Astrocyte (in vitro differentiated cells and primary cell): ENCODE results near the gene CHKA. TPM values are rescaled to one million over a fixed set of nuclear protein-coding genes. Genes with fewer than 3 reads are reported as not detected.

Experiments
- DNase-seq: peaks from one replicate; pipeline ENCODE4 v3.0.0-alpha.2; 2010; ENCODE audit warnings: low read depth
- FAIRE-seq: peaks from 2 replicates; lab custom pipeline; 2011; peaks lifted over from hg19 to GRCh38; lab: Jason Lieb, UNC
- H2AFZ ChIP-seq: 2 replicates; pipeline ENCODE4 v1.6.0; 2012; ENCODE audit warnings: low read depth, low read length, inconsistent platforms
- H3K27ac ChIP-seq: 2 replicates; pipeline ENCODE4 v1.5.1; 2011; ENCODE audit warnings: low read depth, low read length, inconsistent platforms
- H3K27me3 ChIP-seq: 2 replicates; pipeline ENCODE4 v1.6.0; 2011; ENCODE audit warnings: low read length, inconsistent platforms; ENCODE audit not compliant: insufficient read depth
- H3K36me3 ChIP-seq: 2 replicates; pipeline ENCODE4 v1.5.1; 2011; ENCODE audit warnings: low read length, inconsistent platforms; ENCODE audit not compliant: insufficient read depth
- H3K4me1 ChIP-seq: 2 replicates; pipeline ENCODE4 v1.5.1; 2011; ENCODE audit warnings: low read length, inconsistent platforms; ENCODE audit not compliant: insufficient read depth
- H3K4me2 ChIP-seq: 2 replicates; pipeline ENCODE4 v1.6.0; 2012; ENCODE audit warnings: low read length, inconsistent platforms
- H3K4me3 ChIP-seq: 2 replicates; pipeline ENCODE4 v1.5.1; 2011; ENCODE audit warnings: low read depth, mild to moderate bottlenecking, low read length, inconsistent platforms; ENCODE audit not compliant: insufficient read depth
- H3K79me2 ChIP-seq: 2 replicates; pipeline ENCODE4 v1.6.0; 2012; ENCODE audit warnings: mild to moderate bottlenecking, low read length, inconsistent platforms; ENCODE audit not compliant: insufficient read depth
- H3K9ac ChIP-seq: 2 replicates; pipeline ENCODE4 v1.6.0; 2012; ENCODE audit warnings: mild to moderate bottlenecking, low read length, inconsistent platforms
- H3K9me3 ChIP-seq: 2 replicates; pipeline ENCODE4 v1.5.1; 2012; ENCODE audit warnings: low read depth, mild to moderate bottlenecking, low read length, inconsistent platforms; ENCODE audit not compliant: insufficient read depth
- H4K20me1 ChIP-seq: 2 replicates; pipeline ENCODE4 v1.6.0; 2012; ENCODE audit warnings: low read length, inconsistent platforms; ENCODE audit not compliant: insufficient read depth
- H3K27ac Mint-ChIP-seq: one replicate; pipeline ENCODE4 v1.8.0; 2021; ENCODE audit warnings: mild to moderate bottlenecking, mixed read lengths; ENCODE audit not compliant: unreplicated experiment
- H3K27me3 Mint-ChIP-seq: one replicate; pipeline ENCODE4 v1.8.0; 2021; ENCODE audit warnings: low read depth, mixed read lengths; ENCODE audit not compliant: unreplicated experiment
- H3K36me3 Mint-ChIP-seq: one replicate; pipeline ENCODE4 v1.8.0; 2021; ENCODE audit warnings: low read depth, mixed read lengths; ENCODE audit not compliant: unreplicated experiment
- H3K4me1 Mint-ChIP-seq: one replicate; pipeline ENCODE4 v1.8.0; 2021; ENCODE audit warnings: low read depth, mixed read lengths; ENCODE audit not compliant: unreplicated experiment
- H3K4me3 Mint-ChIP-seq: one replicate; pipeline ENCODE4 v1.8.0; 2021; ENCODE audit warnings: mild to moderate bottlenecking, moderate library complexity, mixed read lengths; ENCODE audit not compliant: unreplicated experiment
- H3K9me3 Mint-ChIP-seq: one replicate; pipeline ENCODE4 v1.8.0; 2021; ENCODE audit warnings: mild to moderate bottlenecking, mixed read lengths; ENCODE audit not compliant: unreplicated experiment
- CTCF ChIP-seq: IDR thresholded peaks from 2 replicates; pipeline ENCODE4 v1.5.1; 2011; ENCODE audit warnings: low read depth, mild to moderate bottlenecking, inconsistent platforms, low read length, moderate library complexity; ENCODE audit not compliant: insufficient read depth
- EZH2 ChIP-seq: IDR thresholded peaks from 2 replicates; pipeline ENCODE4 v1.6.1; 2012; ENCODE audit warnings: mild to moderate bottlenecking, low read length, inconsistent platforms; ENCODE audit not compliant: insufficient read depth
- total RNA-seq: library from RNA; stranded (reverse); gene quantifications from 2 replicates; pipeline ENCODE4 v1.2.1, GENCODE V29; 2021

CHKA gene
- total RNA-seq, 1 donor from 2014 or later: 37.7 TPM

- no peaks in the 10 kb centered on the region for H4K20me1 ChIP-seq
- H3K36me3 Mint-ChIP-seq: peaks cover 13% of the 10 kb centered on the region
- FAIRE-seq: no peak
- H3K27me3 Mint-ChIP-seq: no peaks in the 10 kb centered on the region
- no peaks in the 10 kb centered on the region for H3K36me3 ChIP-seq
- H3K4me2 ChIP-seq: no peak overlapping the region
- peaks cover 4% of the 10 kb centered on the region for H3K4me1 Mint-ChIP-seq
- H3K27ac Mint-ChIP-seq: no peak overlapping the region
- no peaks in the 10 kb centered on the region for H3K79me2 ChIP-seq
- DNase-seq: no peak
- no peak overlapping the region for H2AFZ ChIP-seq
- no peak overlapping the region for H3K27ac ChIP-seq
- no peaks in the 10 kb centered on the region for H3K9me3 ChIP-seq
- H3K4me3 Mint-ChIP-seq: no peak overlapping the region
- no peaks in the 10 kb centered on the region for H3K27me3 ChIP-seq
- TF ChIP-seq CTCF (no peak), EZH2 (no peak)
- H3K9ac ChIP-seq: no peak overlapping the region
- H3K9me3 Mint-ChIP-seq: peaks cover 32% of the 10 kb centered on the region
- H3K4me1 ChIP-seq: peaks cover 3% of the 10 kb centered on the region
- no peak overlapping the region for H3K4me3 ChIP-seq
These were observed 12.6 kb upstream of the CHKA start for GRCh38 chr11:68133761-68134160.

GRCh38 chr11:68130121-68130520 lies 8.9 kb upstream of the CHKA start:
- Mint-ChIP-seq H3K27me3 (no peaks in the 10 kb centered on the region), H3K36me3 (peaks cover 13% of the 10 kb centered on the region), H3K9me3 (peaks cover 27% of the 10 kb centered on the region), H3K27ac (no peak overlapping the region), H3K4me3 (no peak overlapping the region), H3K4me1 (peaks cover 7% of the 10 kb centered on the region)
- no peak overlapping the region for H3K4me3 ChIP-seq
- no peaks in the 10 kb centered on the region for H3K36me3 ChIP-seq
- H4K20me1 ChIP-seq: no peaks in the 10 kb centered on the region
- no peak for DNase-seq
- no peak for FAIRE-seq
- H3K27me3 ChIP-seq: no peaks in the 10 kb centered on the region
- TF ChIP-seq EZH2 (no peak), CTCF (no peak)
- H3K9me3 ChIP-seq: no peaks in the 10 kb centered on the region
- H3K4me1 ChIP-seq: peaks cover 6% of the 10 kb centered on the region
- H3K9ac ChIP-seq: no peak overlapping the region
- H3K27ac ChIP-seq: no peak overlapping the region
- H3K79me2 ChIP-seq: no peaks in the 10 kb centered on the region
- H3K4me2 ChIP-seq: no peak overlapping the region
- H2AFZ ChIP-seq: no peak overlapping the region

- peaks cover 19% of the 10 kb centered on the region for H3K9me3 Mint-ChIP-seq
- FAIRE-seq: no peak
- H3K4me1 ChIP-seq: peaks cover 6% of the 10 kb centered on the region
- peak overlapping the region; percentile 79 for H3K4me2 ChIP-seq
- peaks cover 7% of the 10 kb centered on the region for H3K4me1 Mint-ChIP-seq
- H3K27ac Mint-ChIP-seq: peak overlapping the region; percentile 18
- no peaks in the 10 kb centered on the region for H3K27me3 ChIP-seq
- DNase-seq: peak; percentile 81
- H3K79me2 ChIP-seq: no peaks in the 10 kb centered on the region
- peak overlapping the region; percentile 37 for H3K27ac ChIP-seq
- H3K36me3 Mint-ChIP-seq: peaks cover 13% of the 10 kb centered on the region
- H3K4me3 Mint-ChIP-seq: peak overlapping the region; percentile 69
- no peaks in the 10 kb centered on the region for H3K36me3 ChIP-seq
- no peaks in the 10 kb centered on the region for H3K9me3 ChIP-seq
- H2AFZ ChIP-seq: peak overlapping the region; percentile 67
- TF ChIP-seq EZH2 (no peak), CTCF (no peak)
- H3K9ac ChIP-seq: peak overlapping the region; percentile 56
- H4K20me1 ChIP-seq: no peaks in the 10 kb centered on the region
- H3K4me3 ChIP-seq: peak overlapping the region; percentile 37
- no peaks in the 10 kb centered on the region for H3K27me3 Mint-ChIP-seq
These were observed 7.6 kb upstream of the CHKA start for GRCh38 chr11:68128682-68129327.
